Epithelial cell of esophagus (primary cell): ENCODE data around the gene TBC1D16.

Experiments used
- DNase-seq: peaks from one replicate; pipeline ENCODE4 v3.0.0; 2010; ENCODE audit warnings: low read depth
- H3K4me3 ChIP-seq: 2 replicates; pipeline ENCODE4 v1.5.1; 2011; ENCODE audit warnings: mild to moderate bottlenecking, low read length, control low read depth
- TF ChIP-seq, protein P1 (sequence below): IDR thresholded peaks from 2 replicates; pipeline ENCODE4 v1.5.1; 2011; ENCODE audit warnings: low read depth, mild to moderate bottlenecking, low read length, control low read depth, inconsistent platforms; ENCODE audit not compliant: insufficient read depth; ENCODE audit errors: missing control alignments

The TBC1D16 gene

GRCh38 chr17:80025796-80026195 lies 9.9 kb downstream of the TBC1D16 start:
- DNase-seq = no peak
- TF ChIP-seq, protein P1, sequence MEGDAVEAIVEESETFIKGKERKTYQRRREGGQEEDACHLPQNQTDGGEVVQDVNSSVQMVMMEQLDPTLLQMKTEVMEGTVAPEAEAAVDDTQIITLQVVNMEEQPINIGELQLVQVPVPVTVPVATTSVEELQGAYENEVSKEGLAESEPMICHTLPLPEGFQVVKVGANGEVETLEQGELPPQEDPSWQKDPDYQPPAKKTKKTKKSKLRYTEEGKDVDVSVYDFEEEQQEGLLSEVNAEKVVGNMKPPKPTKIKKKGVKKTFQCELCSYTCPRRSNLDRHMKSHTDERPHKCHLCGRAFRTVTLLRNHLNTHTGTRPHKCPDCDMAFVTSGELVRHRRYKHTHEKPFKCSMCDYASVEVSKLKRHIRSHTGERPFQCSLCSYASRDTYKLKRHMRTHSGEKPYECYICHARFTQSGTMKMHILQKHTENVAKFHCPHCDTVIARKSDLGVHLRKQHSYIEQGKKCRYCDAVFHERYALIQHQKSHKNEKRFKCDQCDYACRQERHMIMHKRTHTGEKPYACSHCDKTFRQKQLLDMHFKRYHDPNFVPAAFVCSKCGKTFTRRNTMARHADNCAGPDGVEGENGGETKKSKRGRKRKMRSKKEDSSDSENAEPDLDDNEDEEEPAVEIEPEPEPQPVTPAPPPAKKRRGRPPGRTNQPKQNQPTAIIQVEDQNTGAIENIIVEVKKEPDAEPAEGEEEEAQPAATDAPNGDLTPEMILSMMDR = no peak
- H3K4me3 ChIP-seq = no peak overlapping the region

- TF ChIP-seq, protein P1 = no peak
- no peak overlapping the region for H3K4me3 ChIP-seq
- DNase-seq = peak; percentile 55
Observed at GRCh38 chr17:80025140-80025539, 10.5 kb downstream of the TBC1D16 start.

- no peak for DNase-seq
- TF ChIP-seq, protein P1 = no peak
Observed at GRCh38 chr17:80024206-80024972, 11.3 kb downstream of the TBC1D16 start.

GRCh38 chr17:80023481-80024205 lies 12.0 kb downstream of the TBC1D16 start:
- DNase-seq = no peak
- no peak overlapping the region for H3K4me3 ChIP-seq
- TF ChIP-seq, protein P1 = no peak

More at GRCh38 chr17:80024206-80024972, 11.3 kb downstream of the TBC1D16 start:
- H3K4me3 ChIP-seq = no peak overlapping the region

DNA sequence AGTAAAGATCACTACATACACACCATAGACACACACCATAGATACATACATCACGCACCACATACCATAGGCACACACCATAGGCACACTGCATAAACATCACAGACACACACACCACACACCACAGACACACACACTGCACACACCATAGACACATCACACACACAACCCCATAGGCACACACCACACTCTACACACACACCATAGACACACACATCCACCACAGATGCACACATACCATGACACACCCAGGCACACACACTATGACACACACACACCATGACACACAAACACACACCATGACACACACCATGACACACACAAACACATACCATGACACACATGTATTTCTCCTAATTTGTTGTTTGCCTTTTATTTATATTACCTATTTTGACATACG lies 14.1 kb downstream of the TBC1D16 start:
- TF ChIP-seq, protein P1 = no peak
- no peak overlapping the region for H3K4me3 ChIP-seq
- DNase-seq = no peak

- no peak overlapping the region for H3K4me3 ChIP-seq
- DNase-seq = no peak
- TF ChIP-seq, protein P1 = no peak
Observed at GRCh38 chr17:80018917-80019651, 16.6 kb downstream of the TBC1D16 start.
